ENCODE measurements around the gene PLEKHA8.

PLEKHA8 gene

GRCh38 chr7:30104157-30104556, 75.9 kb downstream of the PLEKHA8 start:
- DNase-seq (ENCODE audit: low spot score), result no peak

GRCh38 chr7:30112103-30112713, 84.0 kb downstream of the PLEKHA8 start:
- no peak for DNase-seq (ENCODE audit: low spot score)

GRCh38 chr7:30113144-30113543, 84.9 kb downstream of the PLEKHA8 start:
- no peak for DNase-seq (ENCODE audit: low spot score)

- DNase-seq (ENCODE audit: low spot score), result no peak
Observed at GRCh38 chr7:30114536-30115238, 86.5 kb downstream of the PLEKHA8 start.

GRCh38 chr7:30115709-30116297, 87.6 kb downstream of the PLEKHA8 start:
- no peak for DNase-seq (ENCODE audit: low spot score)

GRCh38 chr7:30116771-30117170, 88.6 kb downstream of the PLEKHA8 start:
- no peak for DNase-seq (ENCODE audit: low spot score)

- no peak for DNase-seq (ENCODE audit: low spot score)
Observed at GRCh38 chr7:30117896-30118295, 89.7 kb downstream of the PLEKHA8 start.

GRCh38 chr7:30119890-30120577, 91.8 kb downstream of the PLEKHA8 start:
- no peak for DNase-seq (ENCODE audit: low spot score)

GRCh38 chr7:30133736-30134610, 105.8 kb downstream of the PLEKHA8 start:
- DNase-seq (ENCODE audit: low spot score), result no peak

- DNase-seq (ENCODE audit: low spot score), result peak; percentile 98
Observed at GRCh38 chr7:30134611-30135300, 106.5 kb downstream of the PLEKHA8 start, which contains the start of gene MTURN. Gene MTURN (plus strand): TSS chr7:30134986. CDS start chr7:30135137, 151 bp downstream.

- DNase-seq (ENCODE audit: low spot score), result peak; percentile 76
Observed at GRCh38 chr7:30135301-30136116, 107.3 kb downstream of the PLEKHA8 start.

GRCh38 chr7:30136117-30136731, 108.0 kb downstream of the PLEKHA8 start:
- peak; percentile 65 for DNase-seq (ENCODE audit: low spot score)

GRCh38 chr7:30136743-30137485, 108.7 kb downstream of the PLEKHA8 start:
- DNase-seq (ENCODE audit: low spot score), result no peak

GRCh38 chr7:30139836-30140384, 111.7 kb downstream of the PLEKHA8 start:
- no peak for DNase-seq (ENCODE audit: low spot score)

- DNase-seq (ENCODE audit: low spot score), result no peak
Observed at GRCh38 chr7:30140456-30140855, 112.2 kb downstream of the PLEKHA8 start.

- DNase-seq (ENCODE audit: low spot score), result peak; percentile 60
Observed at GRCh38 chr7:30142710-30143109, 114.5 kb downstream of the PLEKHA8 start.

GRCh38 chr7:30143748-30144251, 115.6 kb downstream of the PLEKHA8 start:
- no peak for DNase-seq (ENCODE audit: low spot score)

- DNase-seq (ENCODE audit: low spot score), result no peak
Observed at GRCh38 chr7:30144657-30145306, 116.6 kb downstream of the PLEKHA8 start.
